Measurements from ENCODE around the gene ANKK1. TPM values are rescaled to one million over a fixed set of nuclear protein-coding genes. Genes with fewer than 3 reads are reported as not detected.

ANKK1 gene
- total RNA-seq, 2 donors from 2014 or later, result 0.49 to 0.68 TPM

DNA sequence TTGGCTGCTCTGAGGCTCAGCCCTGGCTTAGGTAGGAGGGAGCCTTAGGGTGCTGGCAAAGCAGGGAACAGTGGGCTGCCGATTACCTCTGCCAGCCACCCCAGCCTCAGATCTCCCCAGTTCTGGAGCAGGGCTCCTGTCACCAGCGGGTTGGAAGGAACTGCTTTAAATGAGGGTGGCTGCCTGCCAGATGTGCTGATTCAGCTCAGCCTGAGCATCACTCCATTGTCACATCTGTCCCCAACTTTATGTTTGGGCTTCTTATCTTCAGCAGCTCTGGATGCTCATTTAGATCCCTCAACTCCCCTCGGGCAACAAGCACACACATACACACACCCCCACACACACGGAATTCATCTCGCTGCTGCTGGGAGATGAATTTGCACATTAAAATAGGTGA lies 16.9 kb upstream of the ANKK1 start:
- ATAC-seq (ENCODE audit: insufficient number of reproducible peaks, low FRiP score, low read depth) (no peak), DNase-seq (ENCODE audit: low spot score) (no peak)
- Histone ChIP-seq H3K36me3 (peaks cover 11% of the 10 kb centered on the region), H3K9me3 (no peaks in the 10 kb centered on the region), H3K27ac (no peak overlapping the region), H3K4me1 (ENCODE audit: control insufficient read depth in 1 of 2, low read depth in 2 of 2) (no peaks in the 10 kb centered on the region), H3K27me3 (replicated peaks; ENCODE audit: insufficient read depth) (no peaks in the 10 kb centered on the region), H3K4me3 (no peak overlapping the region)
- TF ChIP-seq, protein P1, sequence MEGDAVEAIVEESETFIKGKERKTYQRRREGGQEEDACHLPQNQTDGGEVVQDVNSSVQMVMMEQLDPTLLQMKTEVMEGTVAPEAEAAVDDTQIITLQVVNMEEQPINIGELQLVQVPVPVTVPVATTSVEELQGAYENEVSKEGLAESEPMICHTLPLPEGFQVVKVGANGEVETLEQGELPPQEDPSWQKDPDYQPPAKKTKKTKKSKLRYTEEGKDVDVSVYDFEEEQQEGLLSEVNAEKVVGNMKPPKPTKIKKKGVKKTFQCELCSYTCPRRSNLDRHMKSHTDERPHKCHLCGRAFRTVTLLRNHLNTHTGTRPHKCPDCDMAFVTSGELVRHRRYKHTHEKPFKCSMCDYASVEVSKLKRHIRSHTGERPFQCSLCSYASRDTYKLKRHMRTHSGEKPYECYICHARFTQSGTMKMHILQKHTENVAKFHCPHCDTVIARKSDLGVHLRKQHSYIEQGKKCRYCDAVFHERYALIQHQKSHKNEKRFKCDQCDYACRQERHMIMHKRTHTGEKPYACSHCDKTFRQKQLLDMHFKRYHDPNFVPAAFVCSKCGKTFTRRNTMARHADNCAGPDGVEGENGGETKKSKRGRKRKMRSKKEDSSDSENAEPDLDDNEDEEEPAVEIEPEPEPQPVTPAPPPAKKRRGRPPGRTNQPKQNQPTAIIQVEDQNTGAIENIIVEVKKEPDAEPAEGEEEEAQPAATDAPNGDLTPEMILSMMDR (IDR thresholded peaks at IDR 0.05), result no peak

DNA sequence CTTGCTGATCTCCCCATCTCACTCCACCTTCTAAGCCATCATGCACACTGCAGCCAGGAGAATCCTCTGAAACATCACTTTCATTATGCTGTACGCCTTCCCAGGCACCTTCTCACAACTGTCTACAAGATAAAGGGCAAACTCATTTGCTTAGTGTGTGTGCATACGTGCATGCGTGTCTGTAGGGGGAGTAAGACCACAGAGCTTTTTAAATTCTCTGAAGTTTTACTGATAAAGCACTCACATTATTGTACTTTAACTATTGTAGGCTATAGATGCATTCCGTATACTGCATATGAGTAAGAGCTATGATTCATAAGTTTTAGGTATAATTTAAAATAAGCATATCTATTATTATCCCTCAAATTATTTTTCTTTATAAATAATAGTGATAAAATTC lies 15.3 kb upstream of the ANKK1 start:
- Histone ChIP-seq H3K27me3 (replicated peaks; ENCODE audit: insufficient read depth) (no peaks in the 10 kb centered on the region), H3K27ac (no peak overlapping the region), H3K4me3 (no peak overlapping the region), H3K4me1 (ENCODE audit: control insufficient read depth in 1 of 2, low read depth in 2 of 2) (no peaks in the 10 kb centered on the region), H3K36me3 (peaks cover 11% of the 10 kb centered on the region), H3K9me3 (no peaks in the 10 kb centered on the region)
- TF ChIP-seq, protein P1 (IDR thresholded peaks at IDR 0.05), result no peak
- DNase-seq (ENCODE audit: low spot score) (no peak), ATAC-seq (ENCODE audit: insufficient number of reproducible peaks, low FRiP score, low read depth) (no peak)

DNA sequence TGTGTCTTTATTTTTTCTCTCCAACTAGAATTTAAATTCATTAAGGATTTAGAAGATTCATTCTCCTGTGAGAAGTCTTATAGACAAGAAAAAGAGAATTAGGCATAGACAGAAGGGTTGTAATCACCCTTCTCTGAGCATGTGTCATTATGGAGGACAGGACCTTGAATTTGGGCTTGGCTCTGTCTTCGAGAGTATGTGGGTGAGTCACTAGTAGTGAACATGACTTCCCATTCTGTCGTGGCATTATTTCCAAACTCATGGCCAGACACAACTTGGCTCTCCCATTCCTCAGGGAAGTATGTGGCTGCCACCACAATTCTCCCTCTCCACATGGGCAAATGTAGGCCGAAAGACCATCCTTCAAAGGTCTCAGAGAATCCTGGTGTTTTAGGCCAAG lies 14.3 kb upstream of the ANKK1 start:
- Histone ChIP-seq H3K36me3 (peaks cover 8% of the 10 kb centered on the region), H3K4me1 (ENCODE audit: control insufficient read depth in 1 of 2, low read depth in 2 of 2) (no peaks in the 10 kb centered on the region), H3K27me3 (replicated peaks; ENCODE audit: insufficient read depth) (no peaks in the 10 kb centered on the region), H3K27ac (no peak overlapping the region), H3K4me3 (no peak overlapping the region), H3K9me3 (no peaks in the 10 kb centered on the region)
- ATAC-seq (ENCODE audit: insufficient number of reproducible peaks, low FRiP score, low read depth), result peak; percentile 46
- no peak for DNase-seq (ENCODE audit: low spot score)
- TF ChIP-seq, protein P1 (IDR thresholded peaks at IDR 0.05), result no peak

DNA sequence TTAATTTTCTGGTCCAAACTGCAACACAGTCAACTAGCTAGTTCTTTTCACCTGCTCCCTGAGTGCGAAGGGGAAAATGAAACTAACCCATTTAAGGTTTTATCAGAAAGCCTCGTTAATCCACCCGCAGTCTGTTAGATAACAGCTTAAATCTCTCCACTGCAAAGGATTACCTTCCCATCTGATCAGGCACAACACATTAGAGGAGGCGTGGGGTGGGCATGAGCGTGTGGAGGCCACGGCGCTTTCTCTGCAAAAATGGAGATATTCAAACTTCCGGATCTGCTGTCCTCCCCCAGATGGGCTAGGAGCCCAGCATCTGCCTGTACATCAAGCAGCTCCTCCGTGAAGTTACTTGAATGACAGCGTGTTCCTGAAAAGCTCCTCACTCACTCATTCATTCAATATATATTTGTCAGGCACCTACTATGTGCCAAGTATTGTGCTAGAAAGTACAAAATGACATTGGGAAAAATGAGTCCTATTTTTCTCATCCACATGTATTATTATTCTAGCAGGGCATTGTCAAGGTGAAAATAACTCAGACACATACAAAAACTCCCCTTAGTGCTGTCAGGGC lies 13.5 kb upstream of the ANKK1 start:
- TF ChIP-seq, protein P1 (IDR thresholded peaks at IDR 0.05), result no peak
- no peaks in the 10 kb centered on the region for H3K27me3 ChIP-seq (replicated peaks; ENCODE audit: insufficient read depth)
- no peaks in the 10 kb centered on the region for H3K9me3 ChIP-seq
- H3K36me3 ChIP-seq, result peaks cover 7% of the 10 kb centered on the region
- H3K4me1 ChIP-seq (ENCODE audit: control insufficient read depth in 1 of 2, low read depth in 2 of 2), result no peaks in the 10 kb centered on the region
- H3K4me3 ChIP-seq, result no peak overlapping the region
- ATAC-seq (ENCODE audit: insufficient number of reproducible peaks, low FRiP score, low read depth) (no peak), DNase-seq (ENCODE audit: low spot score) (no peak)
- no peak overlapping the region for H3K27ac ChIP-seq

DNA sequence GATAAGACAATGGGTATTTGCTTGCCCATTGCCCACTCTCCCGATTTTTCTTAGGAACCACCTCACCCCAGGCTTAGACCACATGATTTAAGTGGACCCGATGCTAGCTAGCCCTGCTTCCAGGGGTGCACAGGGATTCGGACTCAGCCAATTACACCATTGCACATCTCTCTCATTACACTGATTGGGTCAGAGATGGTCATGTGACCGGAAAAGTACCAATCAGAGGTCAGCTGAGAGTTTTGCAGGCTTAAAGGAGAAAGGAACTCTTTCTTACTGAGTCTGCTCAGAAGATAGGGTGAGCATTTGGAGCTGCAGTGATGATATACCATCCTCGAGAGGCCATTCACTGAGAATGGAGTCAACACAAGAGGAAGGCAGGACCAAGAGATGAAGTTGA lies 12.2 kb upstream of the ANKK1 start:
- no peak overlapping the region for H3K27ac ChIP-seq
- H3K27me3 ChIP-seq (replicated peaks; ENCODE audit: insufficient read depth), result no peaks in the 10 kb centered on the region
- TF ChIP-seq, protein P1 (IDR thresholded peaks at IDR 0.05), result no peak
- H3K9me3 ChIP-seq, result no peaks in the 10 kb centered on the region
- H3K36me3 ChIP-seq, result peaks cover 3% of the 10 kb centered on the region
- no peak overlapping the region for H3K4me3 ChIP-seq
- no peak for DNase-seq (ENCODE audit: low spot score)
- H3K4me1 ChIP-seq (ENCODE audit: control insufficient read depth in 1 of 2, low read depth in 2 of 2), result no peaks in the 10 kb centered on the region
- peak; percentile 63 for ATAC-seq (ENCODE audit: insufficient number of reproducible peaks, low FRiP score, low read depth)
